GM18867 (cell line): ENCODE results near the gene MAB21L4.

Source experiments
- ATAC-seq: cut with Tn5 transposase; IDR thresholded peaks from one replicate; pipeline ENCODE4 v1.9.1; 2021; ENCODE audit warnings: mild to moderate bottlenecking, moderate library complexity; ENCODE audit not compliant: unreplicated experiment

MAB21L4 gene

DNA sequence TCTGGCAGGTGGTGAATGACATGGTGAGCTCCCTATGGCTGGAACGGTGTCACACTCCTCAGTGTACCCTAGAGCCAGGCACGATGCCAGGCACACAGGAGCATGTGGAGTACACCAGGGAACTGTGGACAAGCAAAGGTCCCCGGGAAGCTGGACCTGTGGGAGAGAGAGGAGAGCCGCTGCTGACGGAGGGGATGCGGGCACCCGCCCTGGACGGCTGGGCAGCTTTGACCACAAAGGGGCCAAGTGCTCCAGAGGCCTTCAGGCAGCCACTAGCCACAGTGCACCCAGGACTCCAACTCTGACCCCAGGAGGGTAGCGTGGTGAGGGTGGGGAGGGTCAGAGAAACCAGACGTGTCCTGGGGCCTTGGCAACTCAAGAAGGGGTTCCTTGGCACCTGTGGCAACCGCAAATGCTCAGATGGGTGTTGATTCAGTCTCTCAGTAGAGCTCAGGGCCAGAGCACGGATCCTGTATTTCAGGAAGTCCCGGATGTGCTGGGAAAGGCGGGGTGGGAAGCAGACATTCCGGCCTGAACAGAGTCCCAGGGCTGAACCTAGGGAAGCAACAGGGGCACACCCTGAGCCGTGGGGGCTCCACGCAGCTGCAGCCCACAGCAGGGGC, 2.3 kb upstream of the MAB21L4 start:
- no peak for ATAC-seq

DNA sequence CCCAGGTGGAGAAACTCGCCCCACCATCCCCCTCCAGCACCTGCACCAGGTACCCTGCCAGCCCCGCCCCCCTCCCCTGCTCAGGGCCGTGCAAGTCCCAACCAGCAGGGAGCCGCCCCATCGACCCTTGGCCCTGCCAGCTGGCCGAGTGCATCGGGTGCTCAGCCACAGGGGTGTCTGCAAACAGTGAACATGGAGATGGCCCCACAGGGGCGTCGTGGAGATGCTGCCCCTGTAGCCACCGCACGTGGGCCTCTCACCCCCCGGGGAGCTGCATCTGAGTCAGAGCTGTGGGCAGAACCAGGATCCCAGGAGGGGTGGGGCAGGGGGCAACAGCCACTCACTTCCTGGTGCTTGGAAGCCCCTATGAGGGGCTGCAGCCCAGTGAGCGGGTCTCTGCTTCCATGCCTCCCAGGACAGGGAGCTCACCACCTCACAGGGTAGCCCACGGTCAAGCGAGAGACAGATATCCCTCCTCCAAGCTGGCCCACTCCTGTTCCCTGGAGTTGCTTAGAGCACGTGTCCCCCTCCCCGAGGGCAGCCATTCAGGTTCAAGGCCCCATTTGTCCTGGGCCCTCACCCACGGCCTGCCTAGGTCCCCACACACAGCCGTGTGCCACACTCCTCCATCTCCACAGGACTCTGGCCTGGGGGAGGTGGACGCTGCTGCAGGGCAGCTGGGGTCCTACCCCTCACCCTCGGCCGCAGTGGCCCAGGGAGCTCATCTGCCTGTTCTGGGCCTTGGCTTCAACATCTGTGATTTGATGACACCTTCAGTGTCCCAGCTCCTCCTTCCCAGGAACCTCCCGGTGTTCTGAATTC, 1.1 kb upstream of the MAB21L4 start:
- ATAC-seq: no peak

DNA sequence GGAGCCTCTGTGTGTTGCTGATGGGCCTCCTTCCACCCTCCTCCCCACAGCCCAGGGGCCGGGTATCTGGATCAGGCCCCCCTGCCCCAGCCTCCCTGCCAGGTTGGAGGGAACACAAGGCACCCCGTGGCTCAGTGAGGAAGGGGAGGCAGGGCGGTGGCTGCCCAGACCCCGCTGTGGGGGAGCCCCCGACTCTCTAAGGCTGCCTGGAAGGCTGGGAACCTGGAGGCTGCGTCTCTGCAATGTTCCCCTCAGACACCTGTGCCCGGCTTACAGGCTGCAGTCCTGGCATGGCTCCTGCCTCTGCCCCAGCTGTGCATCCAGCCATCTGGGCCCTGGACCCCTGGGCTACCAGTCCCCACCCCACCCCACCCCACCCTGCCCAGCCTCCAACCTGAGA, 438 bp upstream of the MAB21L4 start:
- ATAC-seq: no peak

DNA sequence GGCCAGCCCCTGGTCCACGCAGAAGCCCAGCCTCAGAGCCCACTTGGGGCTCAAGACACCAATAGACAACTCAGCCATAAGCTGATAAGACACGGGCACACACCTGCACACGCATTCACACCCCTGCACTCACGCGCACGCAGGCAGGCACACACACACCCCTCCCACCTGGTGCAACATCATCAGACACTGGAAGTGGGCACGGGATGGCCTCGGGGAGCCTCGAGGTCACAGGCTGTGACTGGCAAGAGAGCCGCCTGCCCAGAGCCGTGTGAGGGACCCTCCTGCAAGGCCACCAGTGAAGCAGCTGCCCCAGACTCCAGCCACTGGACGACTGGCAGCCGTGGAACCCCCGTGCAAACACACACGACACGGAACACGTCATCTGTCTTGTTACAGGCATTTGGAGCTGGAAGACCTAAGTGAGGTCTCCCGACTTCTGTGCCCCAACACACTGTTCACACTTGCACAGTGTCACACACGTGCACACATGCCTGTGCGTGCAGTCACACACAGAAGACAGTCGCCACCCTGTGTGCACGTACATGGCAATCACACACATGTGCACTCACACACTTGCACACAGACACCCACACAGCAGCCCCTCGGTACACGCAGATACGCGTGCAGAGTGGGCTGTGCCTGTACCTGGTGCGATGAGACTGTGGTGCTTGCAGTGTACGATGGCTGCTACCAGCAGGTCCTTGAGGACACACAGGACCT, 959 bp downstream of the MAB21L4 start:
- no peak for ATAC-seq

DNA sequence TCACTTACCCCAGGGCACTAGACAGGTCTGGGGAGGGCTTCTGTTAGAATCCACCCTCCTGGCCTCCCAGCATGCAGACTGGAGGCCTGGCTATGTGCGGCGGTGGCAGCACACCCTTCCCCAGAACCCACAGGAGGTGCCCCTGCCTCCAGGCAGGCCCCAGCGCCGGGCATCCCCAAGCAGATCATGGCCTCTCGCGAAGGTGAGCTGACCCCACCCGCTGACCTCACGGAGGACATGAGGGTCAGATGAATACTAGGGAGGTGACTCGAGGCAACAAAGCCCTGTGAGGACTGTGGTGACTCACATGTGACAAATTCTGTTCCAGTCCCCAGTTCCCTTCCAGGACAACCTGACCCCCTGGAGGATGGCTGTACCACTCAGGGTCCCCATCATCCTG, 1.9 kb downstream of the MAB21L4 start:
- ATAC-seq: no peak

DNA sequence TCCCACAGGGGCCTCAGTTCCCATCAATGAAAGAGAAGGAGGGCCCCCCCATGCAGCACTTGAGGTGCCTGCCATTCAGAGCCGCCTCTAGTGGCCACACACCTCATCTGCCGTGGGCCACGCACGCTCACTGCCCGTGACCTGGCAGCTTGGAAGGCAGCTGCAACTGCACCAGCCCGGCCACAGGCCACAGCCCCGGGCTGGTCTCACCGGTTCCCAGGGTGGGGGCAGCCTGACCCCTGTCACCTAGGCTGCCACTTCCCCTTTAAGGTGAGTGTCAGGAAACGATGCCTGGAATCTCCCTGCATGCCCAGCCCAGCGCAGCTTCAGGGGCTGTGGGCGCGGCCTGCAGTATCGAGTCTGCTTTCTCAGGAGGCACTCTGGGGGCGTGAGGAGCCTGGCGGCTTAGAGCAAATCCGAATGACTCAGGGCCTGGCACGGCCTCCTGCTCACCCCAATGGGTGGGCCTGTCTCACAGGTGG, 2.6 kb downstream of the MAB21L4 start:
- no peak for ATAC-seq

DNA sequence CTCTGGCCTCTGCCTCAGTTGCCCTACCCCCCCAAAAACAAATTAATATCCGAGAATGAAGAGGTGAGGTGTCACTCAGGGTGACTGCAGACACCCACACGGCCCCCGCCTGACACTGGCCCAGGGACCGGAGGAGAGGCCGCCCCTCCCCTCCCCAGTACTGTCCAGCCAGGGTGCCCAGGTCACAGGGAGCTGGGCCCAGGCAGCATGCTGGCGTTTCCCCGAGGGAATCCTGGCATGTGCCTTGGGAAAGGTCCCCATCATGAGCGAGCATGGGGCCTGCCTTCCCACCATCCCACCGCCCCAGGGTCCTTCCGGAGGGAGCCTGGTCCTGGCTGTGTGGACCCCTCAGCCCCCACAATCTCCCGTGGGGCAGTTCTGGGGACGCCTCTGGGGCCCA, 3.0 kb downstream of the MAB21L4 start:
- no peak for ATAC-seq

DNA sequence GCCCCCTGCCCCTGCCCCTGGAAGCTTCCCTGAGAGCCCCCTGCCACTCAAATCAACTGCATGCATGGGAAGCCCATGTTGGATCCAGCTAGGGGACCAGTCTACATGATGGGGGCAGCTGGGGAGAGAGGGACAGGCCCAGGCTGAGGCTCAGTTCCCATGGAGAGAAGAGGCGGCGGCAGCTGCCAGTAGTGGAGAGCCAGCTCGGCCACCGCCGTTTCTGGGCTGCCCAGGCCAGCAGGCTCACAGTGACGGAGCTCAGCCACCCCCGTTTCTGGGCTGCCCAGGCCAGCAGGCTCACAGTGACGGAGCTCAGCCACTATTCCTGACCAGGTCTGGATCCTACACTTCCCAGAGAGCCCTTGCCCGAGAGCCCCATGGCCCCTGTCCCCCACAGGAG, 3.6 kb downstream of the MAB21L4 start:
- ATAC-seq: no peak

DNA sequence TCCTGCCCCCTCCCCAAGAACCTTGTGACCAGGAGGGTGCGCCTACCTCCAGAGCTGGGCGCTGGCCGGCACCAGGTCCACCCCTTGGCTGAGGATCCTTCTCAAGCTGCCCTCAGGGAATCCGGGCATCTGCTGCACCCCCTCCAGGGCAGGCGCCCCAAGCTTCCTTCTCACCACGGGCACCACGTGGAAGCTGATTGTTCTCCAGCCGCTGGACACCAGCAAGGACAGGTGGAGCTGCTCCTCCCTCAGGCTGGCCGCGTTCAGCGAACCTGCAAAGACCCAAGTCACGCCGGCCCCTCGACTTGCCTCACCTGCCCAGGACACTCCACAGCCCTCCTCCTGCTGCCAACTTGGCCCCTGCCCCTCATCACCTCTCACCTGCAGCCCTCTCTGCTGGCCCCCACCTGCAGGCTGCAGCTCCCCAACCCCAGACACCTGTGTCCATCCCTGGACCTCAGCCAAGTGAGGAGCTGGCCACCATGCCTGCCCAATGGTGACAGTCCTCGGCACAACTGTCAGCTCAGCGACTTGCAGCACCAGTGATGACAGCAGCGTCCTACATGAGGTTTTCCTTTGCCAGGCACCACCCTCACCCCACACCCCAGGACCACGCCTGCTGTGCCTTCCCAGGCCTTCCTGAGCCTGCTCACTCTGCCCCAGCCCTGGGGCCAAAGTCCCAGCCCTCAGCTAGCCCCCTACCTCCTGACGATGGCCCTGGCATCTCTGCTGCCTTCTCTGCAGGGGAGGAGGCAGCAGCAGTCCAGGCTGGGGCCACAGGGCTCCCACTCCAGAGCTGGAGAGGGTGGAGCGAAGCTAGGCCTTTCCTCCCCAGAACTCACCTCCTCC, 4.2 kb downstream of the MAB21L4 start:
- ATAC-seq: no peak

DNA sequence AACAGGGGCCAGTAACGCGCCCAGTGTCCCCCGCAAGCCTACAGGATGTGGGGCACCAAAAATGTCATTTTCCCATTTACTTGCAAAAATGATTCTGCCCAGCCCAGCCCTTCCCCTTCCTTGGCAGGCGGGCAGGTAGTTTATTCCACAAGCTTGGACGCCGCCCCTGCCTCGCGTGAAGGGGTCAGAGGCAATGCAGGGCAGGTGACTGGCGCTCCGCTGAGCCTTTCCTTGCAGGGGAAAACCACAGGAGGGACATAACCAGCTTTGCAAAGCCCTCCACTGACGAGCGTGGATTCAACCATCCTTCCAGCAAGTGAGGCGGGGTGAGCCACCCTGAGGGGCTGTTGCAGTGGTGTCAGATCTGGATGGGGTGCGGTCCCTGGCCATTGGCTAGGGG, 5.3 kb downstream of the MAB21L4 start:
- no peak for ATAC-seq

DNA sequence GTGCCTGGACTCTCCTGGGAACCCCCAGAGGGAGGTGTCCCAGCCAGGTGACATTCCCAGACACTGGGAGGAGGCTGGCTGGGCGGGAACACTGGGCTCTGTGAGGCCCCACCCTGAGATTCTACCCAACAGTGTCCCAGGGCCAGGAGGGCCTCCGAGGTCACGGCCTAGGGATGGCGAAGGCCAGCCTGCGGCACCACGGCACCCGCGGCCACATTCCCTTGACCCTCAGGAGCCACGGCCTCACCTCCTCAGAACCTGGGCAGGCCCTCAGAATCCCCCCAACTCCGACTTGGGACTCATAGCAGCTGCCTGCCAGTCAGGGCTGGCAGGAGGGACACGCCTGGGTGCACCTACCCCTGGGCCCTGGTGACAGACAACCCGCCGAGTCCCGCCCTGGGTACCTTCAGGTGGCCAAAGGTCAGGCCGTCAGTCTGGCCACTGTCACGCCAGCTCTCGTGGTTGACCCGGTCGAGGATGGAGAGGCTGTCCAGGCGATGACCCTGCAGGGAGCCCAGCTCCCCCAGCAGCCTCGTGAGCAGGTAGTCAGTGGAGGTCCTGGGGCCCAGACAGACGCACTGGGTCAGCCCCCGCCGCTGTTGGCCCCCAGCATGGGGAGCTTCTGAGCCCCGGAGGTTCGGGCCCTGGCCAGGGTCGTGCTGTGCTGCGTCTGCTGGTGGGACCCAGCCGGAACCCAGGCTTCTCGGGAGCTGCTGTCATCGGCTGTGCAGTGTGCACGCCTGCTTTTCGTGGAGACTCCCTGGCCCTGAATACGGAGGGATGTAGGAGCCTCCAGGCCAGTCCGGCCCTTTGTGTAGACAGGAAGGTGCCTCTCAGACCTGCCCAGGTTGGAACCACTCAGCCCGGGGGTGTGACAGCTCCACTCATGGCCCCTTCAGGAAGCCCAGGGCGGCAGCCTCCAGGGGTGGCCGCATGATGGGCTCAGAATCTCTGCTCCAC, 6.1 kb downstream of the MAB21L4 start:
- no peak for ATAC-seq

DNA sequence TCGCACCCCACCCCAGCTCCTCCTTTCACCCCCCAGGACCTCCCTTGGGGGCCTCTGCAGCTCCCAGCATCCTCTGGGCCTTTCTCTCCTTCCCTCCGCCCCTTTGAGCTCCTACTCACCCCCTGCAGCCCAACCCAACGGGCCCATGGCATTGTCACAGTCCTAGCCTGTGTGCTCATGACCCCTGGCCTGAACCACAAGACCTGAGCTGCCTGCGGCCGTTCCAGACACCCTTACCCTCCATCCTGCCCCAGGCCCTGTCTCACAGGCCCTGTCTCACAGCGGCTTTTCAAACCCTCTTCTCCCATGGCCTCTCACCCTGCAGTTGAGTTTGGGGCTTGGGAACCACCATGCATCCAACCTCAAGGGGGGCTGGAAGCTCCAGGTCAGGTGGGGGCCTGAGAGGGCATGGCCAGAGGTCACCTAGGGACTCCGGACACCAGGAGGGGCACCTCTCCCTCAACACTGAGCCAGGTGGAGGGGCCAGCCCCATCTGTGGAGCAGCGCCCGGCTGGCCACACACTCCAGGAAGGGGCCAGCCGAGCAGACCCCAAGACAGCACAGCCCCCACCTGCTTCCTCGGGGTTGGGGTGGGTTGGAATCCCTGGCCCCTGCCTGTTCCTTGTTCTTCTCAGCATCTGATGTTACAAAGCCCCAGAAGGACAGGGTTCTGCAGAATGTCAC, 6.9 kb downstream of the MAB21L4 start:
- ATAC-seq: no peak

DNA sequence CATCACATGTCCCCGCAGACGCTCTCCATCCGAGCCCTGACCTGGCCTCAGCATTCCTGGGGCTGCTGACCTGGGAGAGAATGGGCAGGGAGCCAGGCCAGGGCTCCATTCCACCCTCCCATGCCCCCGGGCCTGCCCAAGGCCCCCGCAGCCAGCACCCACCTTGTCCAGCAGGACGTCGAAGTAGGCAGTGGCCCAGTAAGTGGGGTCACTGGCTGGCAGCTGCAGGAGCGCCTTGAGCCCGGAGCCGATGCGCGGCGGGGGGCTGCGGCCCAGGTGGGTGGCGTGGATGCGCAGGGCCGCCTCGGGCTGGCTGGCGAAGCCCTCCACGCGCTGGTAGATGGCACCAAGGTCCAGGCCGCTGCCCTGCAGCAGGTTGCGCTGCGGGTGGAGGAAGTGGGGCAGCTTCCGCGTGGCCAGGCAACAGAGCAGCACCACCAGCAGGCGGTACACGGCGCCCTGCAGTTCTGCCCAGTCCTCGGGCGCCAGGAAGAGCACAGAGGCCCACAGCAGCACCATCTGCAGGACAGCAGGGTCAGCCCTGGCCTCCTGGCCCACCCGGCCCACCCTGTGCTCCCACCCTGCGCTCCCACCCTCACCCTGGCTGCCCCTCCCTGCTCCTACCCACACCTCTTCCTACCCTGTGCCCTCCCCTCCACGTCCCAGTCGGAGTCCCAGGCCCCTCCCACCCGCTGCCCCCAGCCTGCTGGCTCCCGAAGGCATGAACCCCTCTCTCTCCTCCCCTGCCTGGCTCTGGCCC, 7.6 kb downstream of the MAB21L4 start:
- ATAC-seq: no peak

DNA sequence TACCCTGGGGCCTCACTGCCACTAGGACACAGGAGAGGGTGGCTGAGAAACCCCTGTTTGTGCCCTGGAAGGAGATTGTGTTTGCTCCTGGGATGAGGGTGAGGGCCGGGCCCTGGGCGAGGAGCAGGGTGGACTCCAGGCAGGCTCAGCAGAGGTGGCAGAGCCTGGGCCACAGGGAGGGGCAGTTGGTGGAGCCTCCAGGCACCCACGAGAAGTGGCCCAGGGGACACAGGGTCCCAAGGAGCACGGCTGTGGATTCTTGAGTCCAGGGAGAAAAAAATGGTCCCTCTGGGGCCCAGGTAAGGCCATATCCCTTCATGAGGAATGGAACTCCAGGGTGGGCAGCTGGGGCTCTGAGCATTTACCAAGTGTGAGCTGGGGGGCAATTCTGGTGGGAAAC, 8.3 kb downstream of the MAB21L4 start:
- no peak for ATAC-seq

DNA sequence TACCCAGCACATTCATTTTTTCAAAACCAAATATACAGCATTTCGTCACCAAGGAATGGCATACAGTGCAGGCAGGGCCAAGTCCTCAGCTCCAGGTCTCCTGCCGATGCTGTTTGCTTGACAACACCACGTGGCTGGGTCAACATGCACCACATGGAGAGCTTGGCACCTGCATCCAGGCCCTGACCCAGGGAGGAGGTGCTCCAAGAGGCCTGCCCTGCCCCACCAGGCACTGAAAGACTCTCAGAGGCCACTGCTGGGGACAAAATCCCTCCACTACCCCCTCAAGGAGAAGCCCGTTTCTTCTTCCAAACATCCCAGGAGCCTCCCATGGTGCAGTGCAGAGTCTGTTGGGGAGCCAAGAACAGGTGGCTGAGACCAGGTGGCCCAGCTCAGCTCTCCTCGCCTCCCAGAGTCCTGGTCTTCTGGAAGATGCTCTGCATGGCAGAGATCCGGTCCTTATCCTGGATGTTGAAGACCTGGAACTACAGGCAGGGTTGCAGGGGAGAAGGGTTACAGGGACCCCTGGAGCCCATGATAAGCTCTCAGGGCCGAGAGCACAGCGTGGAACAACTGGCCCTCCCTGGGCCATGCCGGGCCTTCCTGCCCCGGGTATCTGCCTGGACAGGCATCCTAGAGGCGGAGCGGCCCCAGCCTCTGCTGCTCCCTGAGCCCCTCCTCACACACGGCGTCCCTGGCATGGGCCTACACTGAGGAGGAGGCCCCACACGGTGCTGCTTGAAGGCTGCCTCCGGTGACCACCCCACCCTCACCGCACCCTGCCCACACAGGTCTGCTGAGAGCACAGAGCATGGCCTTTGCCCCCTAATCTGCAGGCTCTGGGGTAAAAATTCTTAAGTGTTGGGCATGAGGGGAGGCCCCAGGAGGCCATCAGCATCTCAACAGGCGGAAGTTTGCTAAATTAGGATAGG, 9.0 kb downstream of the MAB21L4 start:
- no peak for ATAC-seq

DNA sequence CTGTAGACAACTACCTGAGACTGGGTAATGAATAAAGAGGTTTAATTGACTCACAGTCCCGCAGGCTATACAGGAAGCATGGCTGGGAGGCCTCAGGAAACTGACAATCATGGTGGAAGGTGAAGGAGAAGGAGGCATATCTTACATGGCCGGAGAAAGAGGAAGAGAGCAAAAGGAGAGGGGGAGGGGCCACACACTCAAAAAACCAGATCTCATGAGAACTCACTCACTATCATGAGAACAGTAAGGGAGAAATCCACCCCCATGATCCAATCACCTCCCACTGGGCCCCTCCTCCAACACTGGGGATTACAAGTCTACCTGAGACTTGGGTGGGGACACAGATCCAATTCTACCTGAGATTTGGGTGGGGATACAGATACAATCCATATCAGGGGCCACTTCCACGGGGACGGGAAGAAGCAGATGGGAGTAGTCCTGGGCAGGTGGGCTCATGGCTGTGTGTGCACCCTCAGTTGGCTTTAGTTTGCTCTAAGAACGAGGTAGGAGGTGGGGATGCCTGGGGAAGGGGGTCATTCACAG, 9.9 kb downstream of the MAB21L4 start:
- no peak for ATAC-seq

DNA sequence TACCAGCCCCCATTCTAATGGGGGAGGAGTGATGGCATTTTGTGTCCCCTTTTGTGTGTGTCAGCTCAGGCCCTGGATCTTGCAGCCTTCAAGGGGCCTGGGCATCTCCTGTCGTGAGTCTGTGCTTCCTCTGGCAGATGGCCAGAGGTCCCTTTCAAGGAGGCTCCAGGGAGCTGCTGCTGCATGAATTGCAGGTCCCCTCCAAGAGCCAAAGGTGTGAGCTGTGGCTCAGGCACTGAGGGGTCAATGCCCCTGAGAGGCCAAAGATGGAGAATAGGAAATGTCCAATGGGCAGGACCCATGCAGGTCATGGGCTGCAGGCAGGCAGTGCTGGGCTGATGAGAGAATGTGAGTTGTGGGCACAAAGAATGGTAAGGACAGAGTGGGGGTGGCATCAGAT, 10.4 kb downstream of the MAB21L4 start:
- no peak for ATAC-seq
